ENCODE results near the gene ZNRF1. TPM values are rescaled to one million over a fixed set of nuclear protein-coding genes. Genes with fewer than 3 reads are reported as not detected.

The ZNRF1 gene
- polyA plus RNA-seq, 1 experiment, result 36.5 TPM

DNA sequence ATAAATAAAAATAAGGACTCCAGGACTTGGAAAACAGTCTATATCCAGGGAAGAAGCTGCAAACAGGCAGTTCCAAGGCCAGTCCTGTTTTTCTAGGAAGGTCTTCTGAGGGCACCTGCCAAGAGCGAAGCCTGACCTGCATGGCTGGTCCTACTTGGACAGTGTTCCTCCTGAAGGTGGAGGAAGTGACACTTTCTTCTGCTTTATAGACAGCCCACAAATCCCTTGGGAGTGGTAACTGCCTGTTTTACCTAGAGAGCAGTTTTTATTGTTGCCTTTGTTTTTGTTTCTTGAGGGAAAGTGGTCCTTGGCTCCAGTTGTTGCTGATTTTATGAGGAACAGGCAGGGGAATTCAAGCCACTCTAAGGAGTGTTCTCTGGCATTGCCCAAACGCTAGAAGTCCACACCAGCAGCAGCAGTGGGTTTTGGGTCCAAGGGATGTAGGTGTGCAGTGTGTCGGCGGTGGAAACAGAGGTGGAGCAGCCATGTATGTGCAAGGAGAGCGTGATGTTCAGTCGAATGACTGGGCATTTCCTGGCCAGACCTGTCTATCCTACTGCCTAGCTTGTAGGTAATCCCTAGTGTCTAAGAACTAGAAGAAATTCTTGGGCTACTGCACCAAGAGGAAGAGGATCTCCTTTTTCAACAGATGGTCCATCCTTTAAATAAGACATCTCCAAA, 82.5 kb downstream of the ZNRF1 start:
- no peak for DNase-seq (ENCODE audit: low read depth, low spot score)
- TF ChIP-seq, protein P1, sequence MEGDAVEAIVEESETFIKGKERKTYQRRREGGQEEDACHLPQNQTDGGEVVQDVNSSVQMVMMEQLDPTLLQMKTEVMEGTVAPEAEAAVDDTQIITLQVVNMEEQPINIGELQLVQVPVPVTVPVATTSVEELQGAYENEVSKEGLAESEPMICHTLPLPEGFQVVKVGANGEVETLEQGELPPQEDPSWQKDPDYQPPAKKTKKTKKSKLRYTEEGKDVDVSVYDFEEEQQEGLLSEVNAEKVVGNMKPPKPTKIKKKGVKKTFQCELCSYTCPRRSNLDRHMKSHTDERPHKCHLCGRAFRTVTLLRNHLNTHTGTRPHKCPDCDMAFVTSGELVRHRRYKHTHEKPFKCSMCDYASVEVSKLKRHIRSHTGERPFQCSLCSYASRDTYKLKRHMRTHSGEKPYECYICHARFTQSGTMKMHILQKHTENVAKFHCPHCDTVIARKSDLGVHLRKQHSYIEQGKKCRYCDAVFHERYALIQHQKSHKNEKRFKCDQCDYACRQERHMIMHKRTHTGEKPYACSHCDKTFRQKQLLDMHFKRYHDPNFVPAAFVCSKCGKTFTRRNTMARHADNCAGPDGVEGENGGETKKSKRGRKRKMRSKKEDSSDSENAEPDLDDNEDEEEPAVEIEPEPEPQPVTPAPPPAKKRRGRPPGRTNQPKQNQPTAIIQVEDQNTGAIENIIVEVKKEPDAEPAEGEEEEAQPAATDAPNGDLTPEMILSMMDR (IDR thresholded peaks at IDR 0.05; ENCODE audit: low read depth, low read length), result no peak
- Histone ChIP-seq H3K27ac (ENCODE audit: low read depth, low read length) (no peak overlapping the region), H3K4me3 (ENCODE audit: low read depth, low read length) (no peak overlapping the region), H3K9me3 (ENCODE audit: control insufficient read depth, insufficient read depth, low read length) (no peaks in the 10 kb centered on the region), H3K27me3 (ENCODE audit: control insufficient read depth, insufficient read depth, low read length) (no peaks in the 10 kb centered on the region)
- ChIA-PET CTCF (interaction anchor here (0.6 to 1.3 kb wide), 3 partner anchors 10 to 83 kb away, joined by 3 read pairs; partner anchors contain the start of gene ZNRF1), POLR2A (no interaction called here)

DNA sequence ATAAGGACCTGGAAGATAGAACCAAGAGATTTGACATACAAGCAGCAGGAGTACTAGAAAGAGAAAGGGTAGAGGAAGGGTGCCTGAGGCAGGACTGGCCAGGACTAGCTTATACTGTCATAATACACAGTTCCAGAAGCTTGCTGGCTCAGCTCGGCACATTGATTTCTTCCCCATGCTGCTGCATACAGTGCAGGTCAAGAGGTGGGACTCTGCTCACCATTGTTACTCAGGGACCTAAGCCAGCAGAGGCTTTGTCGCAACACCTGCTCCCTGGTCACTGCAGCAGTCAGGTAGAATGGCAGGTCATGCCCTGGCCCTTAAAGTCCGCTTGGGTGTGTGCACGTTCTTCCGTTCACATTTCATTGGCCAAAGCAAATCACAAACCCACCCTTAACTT, 85.0 kb downstream of the ZNRF1 start:
- ChIA-PET POLR2A (no interaction called here), CTCF (no interaction called here)
- H3K4me3 ChIP-seq (ENCODE audit: low read depth, low read length), result no peak overlapping the region
- no peaks in the 10 kb centered on the region for H3K9me3 ChIP-seq (ENCODE audit: control insufficient read depth, insufficient read depth, low read length)
- DNase-seq (ENCODE audit: low read depth, low spot score), result no peak
- H3K27ac ChIP-seq (ENCODE audit: low read depth, low read length), result no peak overlapping the region
- TF ChIP-seq, protein P1 (IDR thresholded peaks at IDR 0.05; ENCODE audit: low read depth, low read length), result no peak
- H3K27me3 ChIP-seq (ENCODE audit: control insufficient read depth, insufficient read depth, low read length), result no peaks in the 10 kb centered on the region

DNA sequence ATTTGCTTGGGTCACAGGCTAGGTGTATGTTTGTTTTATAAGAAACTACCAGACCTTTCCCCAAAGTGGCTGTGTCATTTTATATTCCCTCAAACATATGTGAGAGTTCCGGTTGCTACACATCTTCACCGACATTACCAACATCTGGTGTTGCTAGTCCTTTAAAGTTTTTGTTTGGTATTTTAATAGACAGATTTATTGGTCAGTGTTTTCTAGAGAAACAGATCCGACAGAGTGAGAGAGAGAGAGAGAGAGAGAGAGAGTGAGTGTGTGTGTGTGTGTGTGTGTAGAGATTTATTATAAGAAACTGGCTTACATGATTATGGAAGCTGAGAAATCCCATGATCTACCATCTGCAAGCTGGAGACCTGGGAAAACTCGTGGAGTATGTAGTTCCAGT, 86.7 kb downstream of the ZNRF1 start:
- no peak overlapping the region for H3K27ac ChIP-seq (ENCODE audit: low read depth, low read length)
- no peak for DNase-seq (ENCODE audit: low read depth, low spot score)
- no peak overlapping the region for H3K4me3 ChIP-seq (ENCODE audit: low read depth, low read length)
- no peaks in the 10 kb centered on the region for H3K9me3 ChIP-seq (ENCODE audit: control insufficient read depth, insufficient read depth, low read length)
- H3K27me3 ChIP-seq (ENCODE audit: control insufficient read depth, insufficient read depth, low read length), result no peaks in the 10 kb centered on the region
- ChIA-PET CTCF (no interaction called here), POLR2A (no interaction called here)
- TF ChIP-seq, protein P1 (IDR thresholded peaks at IDR 0.05; ENCODE audit: low read depth, low read length), result no peak

DNA sequence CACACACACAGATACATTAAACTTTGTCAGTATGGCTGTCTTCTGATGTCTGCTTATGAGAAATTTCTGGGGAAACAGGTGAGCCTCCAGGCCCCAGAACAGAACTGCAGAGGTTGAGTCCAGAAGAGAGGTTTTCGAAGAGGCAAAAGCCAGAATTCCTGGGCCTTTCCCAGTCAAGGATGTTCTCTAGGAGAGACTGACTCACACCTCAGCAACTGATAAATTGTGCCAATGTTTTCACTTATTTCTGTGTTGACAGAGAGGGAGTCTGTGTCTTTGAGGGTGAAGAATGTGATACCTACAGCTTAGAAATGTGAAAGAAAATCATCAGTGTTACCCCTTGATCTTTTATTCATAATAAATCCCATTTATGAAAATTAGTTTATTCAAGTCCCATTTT, 87.5 kb downstream of the ZNRF1 start:
- no peak for DNase-seq (ENCODE audit: low read depth, low spot score)
- CTCF ChIA-PET, result interaction anchor here (4.0 kb wide), 1 partner anchor 24 kb away, joined by 22 read pairs; no protein-coding TSS in a partner anchor
- Histone ChIP-seq H3K27ac (ENCODE audit: low read depth, low read length) (peak overlapping the region; percentile 39), H3K27me3 (ENCODE audit: control insufficient read depth, insufficient read depth, low read length) (no peaks in the 10 kb centered on the region), H3K4me3 (ENCODE audit: low read depth, low read length) (no peak overlapping the region), H3K9me3 (ENCODE audit: control insufficient read depth, insufficient read depth, low read length) (no peaks in the 10 kb centered on the region)
- TF ChIP-seq, protein P1 (IDR thresholded peaks at IDR 0.05; ENCODE audit: low read depth, low read length), result no peak
- POLR2A ChIA-PET, result interaction anchor here (0.5 to 1.3 kb wide), 4 partner anchors 10 to 37 kb away, joined by 3 to 6 read pairs (median 4); no protein-coding TSS in a partner anchor

DNA sequence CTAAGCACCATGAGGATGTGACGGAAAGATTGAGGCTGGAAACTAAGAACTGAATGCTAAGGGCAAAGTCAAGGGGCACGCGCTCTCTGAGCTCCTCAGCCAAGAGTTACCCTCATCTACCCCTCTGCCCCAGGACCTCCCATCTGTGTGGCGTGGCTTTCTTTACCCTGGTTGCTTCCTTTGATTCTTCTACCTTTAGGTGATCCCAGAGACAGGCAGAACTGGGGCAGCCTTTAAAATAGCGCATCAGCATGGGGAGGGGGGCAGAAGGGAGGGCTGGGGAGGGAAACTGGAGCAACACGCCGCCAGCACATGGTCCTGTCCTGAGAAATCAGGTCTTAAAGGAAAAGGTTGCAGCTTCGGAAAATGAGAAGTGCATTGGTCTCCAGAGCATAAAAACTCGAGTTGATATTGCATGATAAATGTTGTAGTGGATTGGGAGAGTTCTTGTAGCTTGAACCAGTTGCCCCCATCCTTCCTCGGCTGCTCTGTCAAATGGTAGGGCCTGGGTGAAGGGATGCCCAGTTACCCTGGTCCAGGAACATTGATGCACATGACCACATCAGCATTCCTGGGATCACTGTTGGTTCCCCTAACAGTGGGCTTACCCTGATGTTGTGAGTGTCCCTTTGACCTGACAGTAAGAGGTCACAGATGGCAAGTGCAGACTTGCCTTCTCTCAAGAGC, 88.0 kb downstream of the ZNRF1 start:
- no peak overlapping the region for H3K4me3 ChIP-seq (ENCODE audit: low read depth, low read length)
- DNase-seq (ENCODE audit: low read depth, low spot score), result no peak
- H3K27ac ChIP-seq (ENCODE audit: low read depth, low read length), result peak overlapping the region; percentile 97
- no peaks in the 10 kb centered on the region for H3K9me3 ChIP-seq (ENCODE audit: control insufficient read depth, insufficient read depth, low read length)
- TF ChIP-seq, protein P1 (IDR thresholded peaks at IDR 0.05; ENCODE audit: low read depth, low read length), result no peak
- CTCF ChIA-PET, result interaction anchor here (1.8 to 4.0 kb wide), 2 partner anchors 23 to 89 kb away, joined by 9 to 22 read pairs; partner anchors contain the start of gene ZNRF1
- POLR2A ChIA-PET, result interaction anchor here (0.5 to 1.6 kb wide), 10 partner anchors 11 to 58 kb away, joined by 3 to 15 read pairs (median 4); no protein-coding TSS in a partner anchor
- no peaks in the 10 kb centered on the region for H3K27me3 ChIP-seq (ENCODE audit: control insufficient read depth, insufficient read depth, low read length)

Data from AG04450 (cell line).